H1 (cell line): ENCODE measurements around the gene SUSD1. TPM values are rescaled to one million over a fixed set of nuclear protein-coding genes. Genes with fewer than 3 reads are reported as not detected.

Experiments used
- SAP30 ChIP-seq: fragments of 300-600 bp; sonication (generic); IDR thresholded peaks from 2 replicates; pipeline ENCODE4 v1.7.1; 2012; ENCODE audit warnings: low read length, moderate library complexity, mild to moderate bottlenecking, inconsistent platforms; ENCODE audit not compliant: insufficient read depth, insufficient replicate concordance
- TAF1 ChIP-seq: IDR thresholded peaks from 2 replicates; pipeline ENCODE4 v1.6.1; 2011; ENCODE audit warnings: mild to moderate bottlenecking, low read depth, low read length
- polyA plus RNA-seq, 7 experiments: library from polyadenylated mRNA; depleted of rRNA in 3 of 7; stranded (reverse) in 5 of 7; unstranded in 2 of 7; fragments of >200 nt in 5 of 7; fragments of 200-250 nt in 2 of 7; gene quantifications; 1 replicate in 5 of 7; 2 replicates in 1 of 7; 4 replicates in 1 of 7; pipeline versions ENCODE4 v1.2.1 to v1.2.3, GENCODE V29; 2011 to 2013; ENCODE audit warnings: missing spikeins in 2 of 7, mixed read lengths in 2 of 7
- total RNA-seq: library from RNA; stranded (reverse); fragmentation: NEBNext Ultra II Directional; extraction: Animal tissue kit (Norgen Biotek cat#: 25700); gene quantifications from 2 replicates; pipeline ENCODE4 v1.2.1, GENCODE V29; 2021

The SUSD1 gene
- total and polyA plus RNA-seq, 2 of the 8 experiments (the other 6 are each of a cell fraction or from before 2014, with no cell fraction given): 2.8 to 7.2 TPM

DNA sequence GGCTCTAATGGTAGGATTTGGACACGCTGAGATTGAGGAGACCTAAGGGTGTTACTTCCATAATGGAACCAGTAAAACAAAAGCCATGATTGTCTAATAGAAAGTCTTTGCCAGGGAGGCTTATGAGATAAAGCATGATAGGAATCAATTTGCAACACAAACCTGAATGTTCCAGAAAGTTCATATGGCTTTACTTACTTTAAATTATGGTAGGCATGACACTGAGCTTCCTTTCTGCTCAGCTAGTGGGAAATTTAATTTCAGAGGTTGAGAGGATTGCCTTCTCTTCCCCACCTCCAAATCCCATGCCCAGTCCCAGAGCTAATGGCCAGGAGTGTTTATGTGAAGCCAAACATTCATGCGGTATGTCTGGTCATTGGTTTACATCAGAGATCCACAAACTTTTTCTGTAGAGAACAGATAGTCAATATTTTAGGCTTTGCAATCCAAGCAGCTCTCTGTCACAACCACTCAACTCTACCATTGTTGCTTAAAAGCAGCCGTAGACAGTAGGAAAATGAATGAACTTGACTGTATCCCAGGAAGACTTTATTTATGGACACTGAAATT lies 164.0 kb downstream of the SUSD1 start (continued):
- no peak for TF ChIP-seq SAP30
- no peak for TF ChIP-seq TAF1
